ENCODE results near the gene COX19.
A peak's percentile ranks its signal among the peaks of the same experiment; 100 is the strongest.
"Not testable (repeated sequence)": the region's sequence is repeated elsewhere in the genome, so short reads cannot be mapped to it uniquely, and the experiment has no call there.

The COX19 gene

GRCh38 chr7:963236-964078 is 11.9 kb downstream of the COX19 start:
- Mint-ChIP-seq H3K4me3 (no peak overlapping the region), H3K27me3 (no peaks in the 10 kb centered on the region), H3K9me3 (no peaks in the 10 kb centered on the region), H3K27ac (no peak overlapping the region), H3K36me3 (no peaks in the 10 kb centered on the region), H3K4me1 (peaks cover 26% of the 10 kb centered on the region)

- H3K4me3 Mint-ChIP-seq: no peak overlapping the region
- peaks cover 23% of the 10 kb centered on the region for H3K4me1 Mint-ChIP-seq
- no peak overlapping the region for H3K27ac Mint-ChIP-seq
- no peaks in the 10 kb centered on the region for H3K36me3 Mint-ChIP-seq
- no peaks in the 10 kb centered on the region for H3K27me3 Mint-ChIP-seq
- H3K9me3 Mint-ChIP-seq: no peaks in the 10 kb centered on the region
Measured at GRCh38 chr7:962401-963081, 12.8 kb downstream of the COX19 start.

GRCh38 chr7:961546-962400 is 13.6 kb downstream of the COX19 start:
- no peak overlapping the region for H3K27ac Mint-ChIP-seq
- no peak overlapping the region for H3K4me3 Mint-ChIP-seq
- no peaks in the 10 kb centered on the region for H3K9me3 Mint-ChIP-seq
- no peaks in the 10 kb centered on the region for H3K36me3 Mint-ChIP-seq
- no peaks in the 10 kb centered on the region for H3K27me3 Mint-ChIP-seq
- peaks cover 23% of the 10 kb centered on the region for H3K4me1 Mint-ChIP-seq

GRCh38 chr7:960972-961371 is 14.4 kb downstream of the COX19 start:
- peaks cover 16% of the 10 kb centered on the region for H3K4me1 Mint-ChIP-seq
- not testable (repeated sequence) for H3K9me3 Mint-ChIP-seq, H3K27ac Mint-ChIP-seq, H3K4me3 Mint-ChIP-seq, H3K36me3 Mint-ChIP-seq, H3K27me3 Mint-ChIP-seq

GRCh38 chr7:960269-960871 is 15.0 kb downstream of the COX19 start:
- Mint-ChIP-seq H3K4me1 (peaks cover 13% of the 10 kb centered on the region), H3K27me3 (peaks cover 2% of the 10 kb centered on the region), H3K36me3 (no peaks in the 10 kb centered on the region), H3K9me3 (no peaks in the 10 kb centered on the region), H3K4me3 (no peak overlapping the region), H3K27ac (no peak overlapping the region)

- not testable (repeated sequence) for H3K36me3 Mint-ChIP-seq, H3K4me1 Mint-ChIP-seq, H3K9me3 Mint-ChIP-seq, H3K27me3 Mint-ChIP-seq, H3K27ac Mint-ChIP-seq, H3K4me3 Mint-ChIP-seq
Measured at GRCh38 chr7:959740-960139, 15.6 kb downstream of the COX19 start.

- H3K36me3 Mint-ChIP-seq: no peaks in the 10 kb centered on the region
- H3K4me3 Mint-ChIP-seq: no peak overlapping the region
- H3K9me3 Mint-ChIP-seq: no peaks in the 10 kb centered on the region
- H3K4me1 Mint-ChIP-seq: peaks cover 4% of the 10 kb centered on the region
- H3K27ac Mint-ChIP-seq: no peak overlapping the region
- peaks cover 5% of the 10 kb centered on the region for H3K27me3 Mint-ChIP-seq
Measured at GRCh38 chr7:959271-959670, 16.1 kb downstream of the COX19 start.

- H3K36me3 Mint-ChIP-seq: no peaks in the 10 kb centered on the region
Measured at GRCh38 chr7:958221-959200, 16.8 kb downstream of the COX19 start.

GRCh38 chr7:957418-958220 is 17.7 kb downstream of the COX19 start:
- Mint-ChIP-seq H3K4me1 (no peaks in the 10 kb centered on the region), H3K27ac (no peak overlapping the region), H3K9me3 (no peaks in the 10 kb centered on the region), H3K27me3 (peaks cover 5% of the 10 kb centered on the region), H3K36me3 (no peaks in the 10 kb centered on the region), H3K4me3 (no peak overlapping the region)

More at GRCh38 chr7:958221-959200, 16.8 kb downstream of the COX19 start:
- H3K9me3 Mint-ChIP-seq: no peaks in the 10 kb centered on the region
- peaks cover 5% of the 10 kb centered on the region for H3K27me3 Mint-ChIP-seq
- peaks cover 1% of the 10 kb centered on the region for H3K4me1 Mint-ChIP-seq
- no peak overlapping the region for H3K27ac Mint-ChIP-seq
- H3K4me3 Mint-ChIP-seq: no peak overlapping the region

GRCh38 chr7:956031-956430 is 19.3 kb downstream of the COX19 start:
- peaks cover 5% of the 10 kb centered on the region for H3K27me3 Mint-ChIP-seq
- no peak overlapping the region for H3K27ac Mint-ChIP-seq
- no peaks in the 10 kb centered on the region for H3K4me1 Mint-ChIP-seq
- H3K9me3 Mint-ChIP-seq: no peaks in the 10 kb centered on the region
- peak overlapping the region; percentile 64 for H3K4me3 Mint-ChIP-seq
- H3K36me3 Mint-ChIP-seq: no peaks in the 10 kb centered on the region

- Mint-ChIP-seq H3K27me3 (peaks cover 5% of the 10 kb centered on the region), H3K36me3 (no peaks in the 10 kb centered on the region), H3K27ac (no peak within 1 kb of the TSS), H3K9me3 (no peaks in the 10 kb centered on the region), H3K4me1 (peaks cover 4% of the 10 kb centered on the region), H3K4me3 (peak within 1 kb of the TSS; percentile 74)
Measured at GRCh38 chr7:954330-955238, 20.8 kb downstream of the COX19 start, which contains the start of gene ADAP1. Gene ADAP1, minus strand, starts transcription at chr7:954680. Its CDS starts 203 bp downstream, at chr7:954477.

GRCh38 chr7:953547-954327 is 21.6 kb downstream of the COX19 start:
- peaks cover 4% of the 10 kb centered on the region for H3K4me1 Mint-ChIP-seq
- peaks cover 5% of the 10 kb centered on the region for H3K27me3 Mint-ChIP-seq
- H3K9me3 Mint-ChIP-seq: no peaks in the 10 kb centered on the region
- no peak overlapping the region for H3K4me3 Mint-ChIP-seq
- H3K36me3 Mint-ChIP-seq: no peaks in the 10 kb centered on the region
- no peak overlapping the region for H3K27ac Mint-ChIP-seq
